Fibroblast of skin of back (primary cell): ENCODE measurements around the gene PDZD11. TPM values are rescaled to one million over a fixed set of nuclear protein-coding genes. Genes with fewer than 3 reads are reported as not detected.
"Not testable (repeated sequence)": the region's sequence is repeated elsewhere in the genome, so short reads cannot be mapped to it uniquely, and the experiment has no call there.

Source experiments
- DNase-seq: peaks from one replicate; pipeline ENCODE4 v3.0.0-alpha.2; 2013
- polyA plus RNA-seq, 2 experiments: library from polyadenylated mRNA; unstranded; fragments of 120-200 nt; gene quantifications; one replicate each; pipeline ENCODE4 v1.2.1, GENCODE V29; 2013; ENCODE audit not compliant: insufficient read length in 2 of 2

PDZD11 gene
- 63.3 TPM for polyA plus RNA-seq (2013, experiment 1 of 2; ENCODE audit: insufficient read length)
- polyA plus RNA-seq (2013, experiment 2 of 2; ENCODE audit: insufficient read length) = 56.2 TPM

GRCh38 chrX:70289793-70290770 lies at the start of gene PDZD11, which contains the start of gene KIF4A:
Gene PDZD11 (minus strand): TSS chrX:70289927. CDS start chrX:70289341, 586 bp downstream.
Gene KIF4A (plus strand): TSS chrX:70290104. CDS start chrX:70290459, 355 bp downstream.
- DNase-seq = peak; percentile 85

GRCh38 chrX:70338290-70338689 lies 48.6 kb upstream of the PDZD11 start:
- DNase-seq = no peak

DNA sequence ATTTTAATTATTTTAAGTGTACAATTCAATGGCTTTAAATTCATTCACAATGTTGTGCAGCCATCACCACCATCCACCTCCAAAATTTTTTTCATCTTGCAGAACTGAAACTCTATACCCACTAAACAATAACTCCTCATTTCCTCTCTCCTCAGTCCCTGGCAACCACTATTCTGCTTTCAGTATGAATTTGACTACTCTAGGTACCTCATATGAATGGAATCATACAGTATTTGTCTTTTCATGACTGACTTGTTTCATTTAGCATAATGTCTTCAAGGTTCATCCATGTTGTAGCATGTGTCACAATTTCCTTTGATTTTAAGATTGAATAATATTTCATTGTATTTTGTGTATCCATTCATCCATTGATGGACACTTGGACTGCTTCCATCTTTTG lies 47.0 kb upstream of the PDZD11 start:
- no peak for DNase-seq

DNA sequence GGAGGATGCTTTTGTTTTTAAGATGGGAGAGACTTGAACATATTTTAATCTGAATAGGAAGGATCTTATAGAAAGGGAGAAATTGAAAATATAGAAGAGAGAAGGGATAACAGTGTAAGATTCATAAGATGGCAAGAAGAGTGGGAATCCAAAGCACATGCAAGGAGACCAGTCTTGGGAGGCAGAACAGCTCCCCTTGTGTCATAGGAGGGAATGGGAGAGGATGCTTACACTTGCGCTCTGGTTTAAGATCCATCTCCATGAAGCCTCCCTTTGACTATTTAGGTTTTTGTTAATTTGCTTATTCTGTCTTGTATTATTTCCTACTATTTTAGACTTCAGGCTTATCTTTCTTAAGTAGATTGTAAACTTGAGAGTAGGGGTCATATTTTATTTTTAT lies 42.9 kb upstream of the PDZD11 start:
- no peak for DNase-seq

- no peak for DNase-seq
Observed at GRCh38 chrX:70331161-70331560, 41.4 kb upstream of the PDZD11 start.

DNA sequence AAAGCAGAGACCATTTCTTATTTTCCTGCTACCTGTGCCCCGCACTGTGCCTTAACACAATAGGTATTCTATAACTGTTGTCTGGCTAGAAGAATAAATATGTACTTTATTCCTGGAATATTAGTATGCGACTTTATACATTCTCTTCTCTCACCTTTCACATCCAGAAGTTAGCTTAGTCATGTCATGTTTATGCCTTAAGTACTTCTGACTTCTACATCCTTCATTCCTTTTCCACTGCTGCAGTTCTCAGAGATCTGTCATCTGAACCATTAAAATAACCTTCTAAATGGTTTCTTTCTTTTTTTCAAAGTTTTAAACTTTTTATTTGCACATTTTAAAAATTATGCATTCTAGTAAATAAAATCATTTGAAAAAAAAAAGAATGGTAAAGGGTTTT lies 34.6 kb upstream of the PDZD11 start:
- no peak for DNase-seq

- DNase-seq = not testable (repeated sequence)
Observed at GRCh38 chrX:70323628-70324027, 33.9 kb upstream of the PDZD11 start.

GRCh38 chrX:70322784-70323183 lies 33.1 kb upstream of the PDZD11 start:
- no peak for DNase-seq

GRCh38 chrX:70313503-70313902 lies 23.8 kb upstream of the PDZD11 start:
- DNase-seq = peak; percentile 27

DNA sequence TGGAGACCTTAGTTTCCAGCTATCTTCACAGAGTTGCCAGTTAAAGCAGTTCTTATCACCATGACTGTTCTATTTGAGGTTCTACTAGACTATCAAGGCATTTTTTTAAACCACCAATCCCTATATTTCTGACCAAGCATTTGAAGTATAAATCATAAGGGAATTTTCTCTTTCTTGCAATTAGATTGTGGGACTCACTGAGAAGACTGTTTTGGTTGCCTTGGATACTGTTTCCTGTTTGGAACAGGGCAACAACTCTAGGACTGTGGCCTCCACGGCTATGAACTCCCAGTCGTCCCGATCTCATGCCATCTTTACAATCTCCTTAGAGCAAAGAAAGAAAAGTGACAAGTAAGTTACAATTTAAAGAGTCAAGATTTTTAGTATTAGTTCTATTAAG lies 12.0 kb upstream of the PDZD11 start:
- peak; percentile 1 for DNase-seq

- DNase-seq = no peak
Observed at GRCh38 chrX:70293621-70294020, 3.9 kb upstream of the PDZD11 start.

DNA sequence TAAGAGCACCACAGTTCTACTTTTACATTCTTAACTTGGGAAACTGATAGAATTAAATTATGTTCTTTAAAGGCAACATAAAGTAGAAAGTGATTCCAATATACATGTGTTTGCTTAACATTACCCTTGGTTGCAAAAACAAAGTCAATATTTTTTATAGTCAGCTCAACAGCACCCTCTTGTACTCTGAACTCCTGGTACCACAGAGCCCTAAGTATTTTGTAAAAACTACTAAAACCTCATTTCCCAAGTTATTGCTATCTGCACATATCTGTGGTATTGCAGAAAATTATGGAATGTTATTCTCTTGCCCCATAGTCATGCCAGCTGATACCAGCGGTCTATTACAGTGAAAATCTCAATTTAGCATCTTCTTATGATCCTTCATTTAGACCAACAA lies 3.1 kb upstream of the PDZD11 start:
- DNase-seq = no peak

DNA sequence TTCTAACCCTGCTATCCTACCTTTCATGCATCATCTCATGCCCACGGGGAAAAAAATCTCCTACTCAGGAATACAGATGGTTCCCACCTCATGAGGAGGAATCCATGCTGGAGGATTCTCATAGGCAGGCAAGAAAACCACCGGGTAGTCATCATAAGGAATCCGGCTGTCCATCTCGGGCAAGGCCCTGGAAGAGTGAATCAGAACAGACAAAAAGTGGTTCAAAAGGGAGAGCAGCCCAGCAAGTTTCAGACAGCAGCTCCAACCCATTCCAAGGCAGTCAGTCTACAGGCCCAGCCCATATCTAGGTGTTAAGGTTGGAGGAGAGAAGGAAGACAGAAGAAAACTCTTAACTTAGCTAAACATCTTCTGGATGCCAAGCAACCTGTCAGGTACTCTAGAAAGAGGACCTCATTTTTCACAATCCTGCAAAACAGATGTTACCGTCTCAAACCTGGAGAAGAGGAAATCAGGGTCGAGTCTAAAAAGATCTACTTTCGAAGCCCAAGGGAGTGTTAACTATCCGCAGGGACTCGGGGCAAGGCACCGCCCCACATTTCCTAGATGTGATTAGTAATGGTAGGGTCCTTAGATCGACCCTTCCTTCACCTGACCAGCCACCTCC lies 447 bp downstream of the PDZD11 start:
- DNase-seq = peak; percentile 1

DNA sequence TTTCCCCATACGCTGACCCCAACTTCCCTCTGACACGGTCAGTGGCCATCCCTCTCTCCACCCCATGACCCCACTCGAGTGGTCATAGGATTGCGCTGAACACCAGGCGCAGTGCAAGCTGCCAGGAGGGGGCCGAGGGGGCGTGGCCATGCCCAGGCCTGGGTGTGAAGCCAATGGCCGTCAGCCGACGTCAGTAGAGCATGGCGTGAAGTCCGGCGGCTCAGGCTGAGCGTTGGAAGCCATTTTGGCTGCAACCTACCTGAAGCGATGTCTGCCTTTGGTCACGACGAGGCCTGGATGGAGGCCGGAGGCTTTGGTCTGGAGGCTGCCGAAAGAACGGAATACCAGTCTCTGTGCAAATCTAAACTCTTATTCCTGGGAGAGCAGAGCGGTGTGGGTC lies 7.8 kb downstream of the PDZD11 start, which contains the start of gene RAB41:
RAB41 (plus strand) TSS at position 222 of the 400 bp plus-strand sequence; CDS start at position 268, 46 bp downstream.
- no peak for DNase-seq

DNA sequence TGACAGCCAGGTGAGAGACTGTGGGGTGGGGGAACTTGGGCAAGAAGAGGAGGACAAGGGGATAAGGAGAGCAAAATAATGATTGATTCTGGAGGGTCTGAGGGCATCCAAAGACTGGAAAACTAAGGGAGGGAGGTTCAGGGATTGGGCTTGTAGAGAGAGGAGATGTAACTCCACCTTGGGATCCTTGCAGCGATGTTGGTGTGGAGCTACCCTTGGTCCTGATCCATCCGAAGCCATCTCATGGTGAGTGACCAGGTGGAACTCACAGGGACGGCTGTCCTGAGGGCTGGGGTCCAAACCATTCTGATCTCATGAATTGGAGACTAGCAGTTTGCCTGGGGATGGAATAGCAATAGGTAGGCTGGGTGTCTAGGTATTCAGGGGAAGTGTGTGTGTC lies 9.2 kb downstream of the PDZD11 start:
- DNase-seq = no peak

DNA sequence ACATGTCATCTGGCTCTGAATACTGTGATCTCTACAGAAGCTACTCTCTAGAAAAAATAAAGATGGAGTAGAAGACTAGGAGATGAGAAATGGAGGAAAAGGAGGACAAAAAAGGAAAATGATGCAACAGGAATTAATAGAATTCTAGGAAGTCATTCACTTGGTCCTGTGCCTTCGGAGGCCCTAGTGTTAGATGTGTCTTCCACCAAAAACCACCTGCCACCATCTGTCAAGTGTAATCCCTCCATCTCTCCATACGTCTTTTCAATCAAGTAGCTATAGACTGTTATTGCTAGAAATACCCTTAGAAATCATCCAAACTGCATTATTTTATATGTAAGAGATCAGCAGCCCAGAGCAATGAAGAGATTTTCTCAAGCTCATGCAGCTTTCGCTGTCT lies 10.6 kb downstream of the PDZD11 start:
- no peak for DNase-seq

- DNase-seq = not testable (repeated sequence)
Observed at GRCh38 chrX:70274029-70274428, 15.7 kb downstream of the PDZD11 start.

DNA sequence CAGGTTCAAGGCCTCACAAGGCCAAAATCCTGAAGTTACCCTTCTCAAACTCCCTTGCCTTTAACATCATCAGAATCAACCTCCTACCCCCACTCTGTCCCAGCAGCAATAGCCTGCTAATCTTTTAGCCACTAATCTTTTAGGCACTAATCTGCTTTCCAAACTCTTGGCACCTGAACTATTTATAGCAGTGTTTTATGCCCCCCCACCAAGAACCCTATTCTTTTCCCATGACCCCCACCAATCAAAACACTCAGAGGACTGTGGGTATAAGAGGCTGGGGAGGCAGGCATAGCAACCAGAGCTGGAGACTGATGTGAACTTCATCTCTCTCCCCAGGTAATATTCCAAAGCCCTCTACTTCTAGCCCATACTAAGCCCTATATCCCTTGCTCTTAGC lies 21.7 kb downstream of the PDZD11 start, which contains the start of gene ARR3:
ARR3 (plus strand) TSS at position 301 of the 400 bp plus-strand sequence. CDS start 1,052 bp downstream, outside the sequence.
- DNase-seq = no peak

DNA sequence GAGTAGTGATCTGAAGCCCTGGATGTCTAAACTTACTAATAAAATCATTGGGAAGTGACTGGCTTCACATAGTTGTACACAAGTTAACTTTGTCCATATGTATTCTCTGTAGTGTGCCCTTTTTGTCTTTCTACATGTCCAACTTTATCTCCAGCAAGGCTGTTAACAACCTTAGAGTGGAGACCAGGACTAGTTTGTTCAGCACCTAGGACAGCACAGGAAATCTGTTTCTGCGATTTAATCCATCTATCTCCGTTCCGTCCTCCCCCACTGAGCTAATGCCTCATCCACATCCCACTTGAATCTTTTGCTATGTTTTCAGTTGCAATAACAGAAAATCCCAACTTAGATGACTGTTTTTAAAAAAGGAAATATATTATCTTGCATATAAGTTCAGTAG lies 24.9 kb downstream of the PDZD11 start:
- no peak for DNase-seq

DNA sequence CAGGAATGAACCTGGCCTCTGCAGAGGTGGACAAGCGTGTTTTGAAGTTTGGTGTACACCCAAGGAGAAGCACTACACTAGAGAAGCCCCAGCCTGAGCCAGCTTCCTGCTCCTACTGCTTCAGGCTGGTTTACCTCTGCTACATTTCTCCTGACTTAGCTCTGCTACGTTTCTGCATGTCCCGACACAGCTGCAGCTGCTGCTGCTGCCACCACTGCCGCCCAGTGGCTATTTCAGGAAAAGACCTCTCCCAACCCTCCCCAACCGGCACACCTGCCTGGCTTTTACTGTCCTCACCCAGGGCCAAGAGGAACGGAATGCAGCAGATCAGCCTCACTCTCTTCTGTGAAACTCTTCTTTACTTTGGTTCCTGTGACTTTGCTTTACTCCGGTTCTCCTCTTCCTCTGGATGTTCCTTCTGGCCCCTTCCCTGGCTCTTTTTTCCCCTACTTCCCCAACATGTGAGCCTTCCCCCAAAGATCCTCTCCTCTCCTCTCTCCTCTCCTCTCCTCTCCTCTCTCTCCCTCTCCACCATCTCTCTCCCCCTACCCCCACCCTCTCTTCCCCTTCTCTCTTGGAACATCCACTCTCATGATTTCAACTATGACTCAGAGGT lies 26.7 kb downstream of the PDZD11 start:
- DNase-seq = peak; percentile 15

DNA sequence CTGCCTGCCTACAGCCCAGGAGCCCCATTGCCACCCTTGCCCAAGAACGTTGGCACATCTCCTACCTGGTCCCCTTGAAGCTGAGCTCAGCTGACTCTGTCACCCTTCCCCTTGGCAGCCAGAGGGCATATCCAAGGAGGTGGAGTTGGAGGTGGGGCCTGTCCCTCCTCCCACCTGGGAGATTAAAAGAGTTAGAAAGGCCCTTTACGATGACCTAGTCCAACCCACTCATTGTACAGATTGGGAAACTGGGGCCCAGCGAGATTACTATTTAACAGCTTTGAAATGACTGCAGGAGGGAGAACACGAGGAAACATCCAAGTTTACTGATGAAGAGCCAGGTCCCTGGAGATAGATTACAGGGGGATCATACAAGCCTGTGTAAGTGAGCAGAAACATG lies 29.6 kb downstream of the PDZD11 start, which contains the start of gene P2RY4:
P2RY4 (minus strand) TSS at position 101 of the 400 bp plus-strand sequence. CDS start 580 bp downstream, outside the sequence.
- no peak for DNase-seq
